IMR-90 (cell line): ENCODE data around the gene SPRED2. TPM values are rescaled to one million over a fixed set of nuclear protein-coding genes. Genes with fewer than 3 reads are reported as not detected.

ENCODE experiments used
- ATAC-seq: fragments of 200-7000 bp; cut with Tn5 transposase; 2 replicates; pipeline ENCODE4 v1.9.1; 2020; ENCODE audit warnings: low read depth, mild to moderate bottlenecking, moderate library complexity
- BruUV-seq: library from RNA; stranded (reverse); fragments of 400-500 nt; replicated peaks from 2 replicates; lab custom pipeline; 2021; lab: Mats Ljungman, UMichigan
- CTCF ChIA-PET: fragments of 300-600 bp; formaldehyde crosslinking; extraction: SDS; loops from one replicate; lab custom pipeline; 2021; ENCODE audit warnings: antibody characterized with exemption; lab: Yijun Ruan, JAX
- POLR2A ChIA-PET: fragments of 300-600 bp; sonication (Branson Sonifier 250); formaldehyde crosslinking; loops from one replicate; lab custom pipeline; 2022; ENCODE audit warnings: antibody characterized with exemption; ENCODE audit not compliant: unreplicated experiment; lab: Charles Lee
- DNase-seq: peaks from one replicate; pipeline ENCODE4 v3.0.0; 2013
- H2AFZ ChIP-seq: replicated peaks from 2 replicates; pipeline ENCODE3; 2013; ENCODE audit warnings: low read length, mild to moderate bottlenecking; ENCODE audit not compliant: poor library complexity
- H2AK5ac ChIP-seq: 2 replicates; pipeline ENCODE4 v1.6.1; 2013; ENCODE audit warnings: low read depth, low read length, inconsistent platforms
- H2AK9ac ChIP-seq: replicated peaks from 2 replicates; pipeline ENCODE3; 2013; ENCODE audit warnings: mild to moderate bottlenecking, low read depth, low read length, moderate library complexity; ENCODE audit not compliant: poor library complexity
- H2BK120ac ChIP-seq: 2 replicates; pipeline ENCODE4 v1.6.1; 2013; ENCODE audit warnings: low read depth, low read length, inconsistent platforms
- H2BK15ac ChIP-seq: 3 replicates; pipeline ENCODE4 v1.6.1; 2013; ENCODE audit warnings: low read depth, low read length, inconsistent platforms
- H2BK20ac ChIP-seq: 2 replicates; pipeline ENCODE4 v1.6.1; 2013; ENCODE audit warnings: low read depth, mild to moderate bottlenecking, inconsistent platforms, low read length, moderate library complexity
- H2BK5ac ChIP-seq: 2 replicates; pipeline ENCODE4 v1.6.1; 2013; ENCODE audit warnings: mild to moderate bottlenecking, low read depth, low read length, inconsistent platforms; ENCODE audit not compliant: poor library complexity, severe bottlenecking
- H3K14ac ChIP-seq: replicated peaks from 2 replicates; pipeline ENCODE4 v1.6.1; 2013; ENCODE audit warnings: low read depth, low read length, inconsistent platforms
- H3K18ac ChIP-seq: 2 replicates; pipeline ENCODE4 v1.6.1; 2013; ENCODE audit warnings: low read depth, low read length, control low read depth
- H3K23ac ChIP-seq: 2 replicates; pipeline ENCODE4 v1.6.1; 2013; ENCODE audit warnings: low read depth, low read length, inconsistent platforms
- H3K27ac ChIP-seq: 2 replicates; pipeline ENCODE4 v1.5.1; 2013; ENCODE audit warnings: mild to moderate bottlenecking, control low read depth, low read length; ENCODE audit not compliant: insufficient read depth
- H3K27me3 ChIP-seq: 2 replicates; pipeline ENCODE4 v1.6.1; 2013; ENCODE audit warnings: low read length; ENCODE audit not compliant: control insufficient read depth, insufficient read depth
- H3K36me3 ChIP-seq: 2 replicates; pipeline ENCODE4 v1.6.1; 2013; ENCODE audit warnings: low read length, mixed read lengths; ENCODE audit not compliant: control insufficient read depth, insufficient read depth
- H3K4ac ChIP-seq: 2 replicates; pipeline ENCODE4 v1.6.1; 2013; ENCODE audit warnings: low read depth, low read length, inconsistent platforms
- H3K4me1 ChIP-seq: 2 replicates; pipeline ENCODE4 v1.6.1; 2013; ENCODE audit warnings: low read length, mixed read lengths; ENCODE audit not compliant: control insufficient read depth, insufficient read depth
- H3K4me2 ChIP-seq: 2 replicates; pipeline ENCODE4 v1.6.1; 2013; ENCODE audit warnings: low read depth, mild to moderate bottlenecking, control low read depth, low read length, moderate library complexity
- H3K4me3 ChIP-seq: 2 replicates; pipeline ENCODE4 v1.5.1; 2013; ENCODE audit warnings: low read depth, mild to moderate bottlenecking, control low read depth, low read length, moderate library complexity; ENCODE audit not compliant: insufficient read depth
- H3K56ac ChIP-seq: 2 replicates; pipeline ENCODE4 v1.6.1; 2013; ENCODE audit warnings: low read length, inconsistent platforms; ENCODE audit not compliant: insufficient read depth; ENCODE audit errors: extremely low read depth
- H3K79me1 ChIP-seq, 2 experiments: 2 replicates each; pipeline ENCODE4 v1.6.1; 2013; ENCODE audit warnings: low read length in 2 of 2, inconsistent platforms in 1 of 2, low read depth in 1 of 2
- H3K9ac ChIP-seq: 2 replicates; pipeline ENCODE4 v1.6.1; 2013; ENCODE audit warnings: low read depth, low read length, control low read depth
- H3K9me1 ChIP-seq: 2 replicates; pipeline ENCODE4 v1.6.1; 2013; ENCODE audit warnings: low read length, inconsistent platforms; ENCODE audit not compliant: insufficient read depth
- H3K9me3 ChIP-seq: 2 replicates; pipeline ENCODE4 v1.6.1; 2013; ENCODE audit warnings: low read length; ENCODE audit not compliant: control insufficient read depth, insufficient read depth
- H4K20me1 ChIP-seq: 2 replicates; pipeline ENCODE4 v1.6.1; 2013; ENCODE audit warnings: low read length, inconsistent platforms; ENCODE audit not compliant: insufficient read depth
- H4K5ac ChIP-seq: 2 replicates; pipeline ENCODE4 v1.6.1; 2013; ENCODE audit warnings: mild to moderate bottlenecking, low read depth, low read length, control low read depth
- H4K8ac ChIP-seq, 2 experiments: 2 replicates each; pipeline ENCODE4 v1.6.1; 2013; ENCODE audit warnings: low read depth in 2 of 2, low read length in 2 of 2, control low read depth in 1 of 2, inconsistent platforms in 1 of 2
- H4K91ac ChIP-seq: 2 replicates; pipeline ENCODE4 v1.6.1; 2013; ENCODE audit warnings: low read depth, low read length, inconsistent platforms; ENCODE audit not compliant: insufficient read depth
- BHLHE40 ChIP-seq: fragments of 150-350 bp; IDR thresholded peaks from 2 replicates; pipeline ENCODE4 v1.6.1; 2016; ENCODE audit warnings: mild to moderate bottlenecking, low read depth, low read length
- CEBPB ChIP-seq: IDR thresholded peaks from 2 replicates; pipeline ENCODE4 v1.6.1; 2012; ENCODE audit warnings: low read depth, low read length, improper control_type of control experiment
- CHD1 ChIP-seq: IDR thresholded peaks from 2 replicates; pipeline ENCODE4 v1.6.1; 2012; ENCODE audit warnings: low read depth, low read length, improper control_type of control experiment
- CTCF ChIP-seq: conservative IDR thresholded peaks from 2 replicates; pipeline ENCODE4 v1.5.1; 2012; ENCODE audit warnings: mild to moderate bottlenecking, low read depth, low read length, improper control_type of control experiment
- FOS ChIP-seq: fragments of 150-350 bp; IDR thresholded peaks from 2 replicates; pipeline ENCODE4 v1.6.1; 2016; ENCODE audit warnings: low read depth, low read length
- MAFK ChIP-seq: IDR thresholded peaks from 2 replicates; pipeline ENCODE4 v1.6.1; 2012; ENCODE audit warnings: low read depth, low read length, improper control_type of control experiment
- MAZ ChIP-seq: IDR thresholded peaks from 2 replicates; pipeline ENCODE4 v1.6.1; 2012; ENCODE audit warnings: low read depth, mild to moderate bottlenecking, low read length, improper control_type of control experiment, moderate library complexity, borderline replicate concordance
- MXI1 ChIP-seq: IDR thresholded peaks from 2 replicates; pipeline ENCODE4 v1.6.1; 2012; ENCODE audit warnings: low read depth, mild to moderate bottlenecking, low read length, moderate library complexity, borderline replicate concordance
- POLR2A ChIP-seq: IDR thresholded peaks from 2 replicates; pipeline ENCODE4 v1.6.1; 2012; ENCODE audit warnings: mild to moderate bottlenecking, low read depth, low read length
- RAD21 ChIP-seq: IDR thresholded peaks from 2 replicates; pipeline ENCODE4 v1.6.1; 2012; ENCODE audit warnings: low read length, improper control_type of control experiment
- RCOR1 ChIP-seq: IDR thresholded peaks from 2 replicates; pipeline ENCODE4 v1.6.1; 2012; ENCODE audit warnings: mild to moderate bottlenecking, low read length, improper control_type of control experiment; ENCODE audit not compliant: insufficient replicate concordance
- RFX5 ChIP-seq: IDR thresholded peaks from 2 replicates; pipeline ENCODE4 v1.8.0; 2012; ENCODE audit warnings: low read depth, mild to moderate bottlenecking, low read length, moderate library complexity
- SMC3 ChIP-seq: fragments of 150-350 bp; IDR thresholded peaks from 2 replicates; pipeline ENCODE4 v1.6.1; 2016; ENCODE audit warnings: low read depth, mild to moderate bottlenecking, antibody characterized with exemption, low read length, moderate library complexity
- WGBS, 2 experiments: methylation state at CpG; one replicate each; pipeline versions ENCODE4 v1.1.5 to v1.1.7; 2013; ENCODE audit warnings: missing lambda C conversion rate in 2 of 2; ENCODE audit not compliant: insufficient read length in 1 of 2; ENCODE audit errors: extremely low coverage in 2 of 2; 5-methylcytosine and 5-hydroxymethylcytosine counted together
- dilution Hi-C: fragments of 300-500 bp; cut with HindIII; formaldehyde crosslinking; loops from one replicate; pipeline ENCODE4 v1.14.3; 2018; ENCODE audit warnings: low sequenced_read_pairs; ENCODE audit not compliant: unreplicated experiment
- in situ Hi-C: fragments of 300-500 bp; cut with MboI; formaldehyde crosslinking; loops from 3 replicates; pipeline ENCODE4 v1.14.3; 2019; ENCODE audit warnings: low sequenced_read_pairs, inconsistent platforms, mixed read lengths
- intact Hi-C: fragments of 100-400 bp; cut with micrococcal nuclease; formaldehyde crosslinking; loops from 2 replicates; pipeline ENCODE4 v1.10.0; 2022
- polyA plus RNA-seq, 3 experiments: library from polyadenylated mRNA; depleted of rRNA; stranded (reverse); fragments of >200 nt; gene quantifications; 2 replicates each; pipeline ENCODE4 v1.2.3, GENCODE V29; 2012; ENCODE audit warnings: low replicate concordance in 1 of 3
- total RNA-seq: library from RNA; depleted of rRNA; stranded (reverse); fragments of >200 nt; gene quantifications from 2 replicates; pipeline ENCODE4 v1.2.3, GENCODE V29; 2012
- TF ChIP-seq, protein P1 (sequence below): fragments of 150-350 bp; IDR thresholded peaks from 2 replicates; pipeline ENCODE4 v1.6.1; 2017; ENCODE audit warnings: mild to moderate bottlenecking, antibody characterized with exemption, low read length, low read depth
- TF ChIP-seq, protein P2 (sequence below): fragments of 150-350 bp; IDR thresholded peaks from 2 replicates; pipeline ENCODE4 v1.6.1; 2016; ENCODE audit warnings: low read depth, mild to moderate bottlenecking, low read length, moderate library complexity, borderline replicate concordance

The SPRED2 gene
- total and polyA plus RNA-seq, 2 of the 4 experiments (the other 2 are of a cell fraction): 4.8 to 18.7 TPM

- no peak overlapping the region for H3K56ac ChIP-seq
- WGBS, 2 experiments: no CpG with 5 or more reads among the region's 1 CpG
- H3K79me1 ChIP-seq: peaks cover 65 to 83% of the 10 kb centered on the region in 2 experiments
- H4K20me1 ChIP-seq: peaks cover 89% of the 10 kb centered on the region
- no peak overlapping the region for H3K27ac ChIP-seq
- no TSS peak for BruUV-seq
- H4K5ac ChIP-seq: no peak overlapping the region
- H3K4me2 ChIP-seq: no peak overlapping the region
- DNase-seq (no peak), ATAC-seq (no peak)
- in situ Hi-C loops (no loop called here), dilution Hi-C loops (no loop called here), intact Hi-C loops (no loop called here)
- no peak overlapping the region for H3K18ac ChIP-seq
- H3K4me3 ChIP-seq: no peak overlapping the region
- H2AK5ac ChIP-seq: no peak overlapping the region
- no peaks in the 10 kb centered on the region for H3K36me3 ChIP-seq
- no peak for TF ChIP-seq BHLHE40
- TF ChIP-seq, protein P1, sequence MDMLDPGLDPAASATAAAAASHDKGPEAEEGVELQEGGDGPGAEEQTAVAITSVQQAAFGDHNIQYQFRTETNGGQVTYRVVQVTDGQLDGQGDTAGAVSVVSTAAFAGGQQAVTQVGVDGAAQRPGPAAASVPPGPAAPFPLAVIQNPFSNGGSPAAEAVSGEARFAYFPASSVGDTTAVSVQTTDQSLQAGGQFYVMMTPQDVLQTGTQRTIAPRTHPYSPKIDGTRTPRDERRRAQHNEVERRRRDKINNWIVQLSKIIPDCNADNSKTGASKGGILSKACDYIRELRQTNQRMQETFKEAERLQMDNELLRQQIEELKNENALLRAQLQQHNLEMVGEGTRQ: no peak
- TF ChIP-seq POLR2A: no peak
- no peak for TF ChIP-seq SMC3
- TF ChIP-seq RAD21: no peak
- TF ChIP-seq, protein P2, sequence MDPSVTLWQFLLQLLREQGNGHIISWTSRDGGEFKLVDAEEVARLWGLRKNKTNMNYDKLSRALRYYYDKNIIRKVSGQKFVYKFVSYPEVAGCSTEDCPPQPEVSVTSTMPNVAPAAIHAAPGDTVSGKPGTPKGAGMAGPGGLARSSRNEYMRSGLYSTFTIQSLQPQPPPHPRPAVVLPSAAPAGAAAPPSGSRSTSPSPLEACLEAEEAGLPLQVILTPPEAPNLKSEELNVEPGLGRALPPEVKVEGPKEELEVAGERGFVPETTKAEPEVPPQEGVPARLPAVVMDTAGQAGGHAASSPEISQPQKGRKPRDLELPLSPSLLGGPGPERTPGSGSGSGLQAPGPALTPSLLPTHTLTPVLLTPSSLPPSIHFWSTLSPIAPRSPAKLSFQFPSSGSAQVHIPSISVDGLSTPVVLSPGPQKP: no peak
- no peak for TF ChIP-seq FOS
- TF ChIP-seq MAFK: no peak
- no peak for TF ChIP-seq MXI1
- TF ChIP-seq RFX5: no peak
- no peak for TF ChIP-seq RCOR1
- TF ChIP-seq CTCF: no peak
- TF ChIP-seq CHD1: no peak
- no peak for TF ChIP-seq CEBPB
- no peak for TF ChIP-seq MAZ
- H2AK9ac ChIP-seq: no peak overlapping the region
- H4K91ac ChIP-seq: no peak overlapping the region
- no peaks in the 10 kb centered on the region for H3K9me3 ChIP-seq
- H4K8ac ChIP-seq: no peak overlapping the region
- no peak overlapping the region for H3K4ac ChIP-seq
- no peak overlapping the region for H2BK5ac ChIP-seq
- POLR2A ChIA-PET: no interaction called here
- no peak overlapping the region for H2BK15ac ChIP-seq
- H2BK20ac ChIP-seq: no peak overlapping the region
- H3K27me3 ChIP-seq: no peaks in the 10 kb centered on the region
- H3K9ac ChIP-seq: no peak overlapping the region
- H2BK120ac ChIP-seq: no peak overlapping the region
- CTCF ChIA-PET: interaction anchor here (0.7 kb wide), 2 partner anchors 10 to 121 kb away, joined by 4 read pairs; no protein-coding TSS in a partner anchor
- H2AFZ ChIP-seq: no peak overlapping the region
- H3K4me1 ChIP-seq: peaks cover 10% of the 10 kb centered on the region
- peaks cover 29% of the 10 kb centered on the region for H3K9me1 ChIP-seq
- H3K14ac ChIP-seq: no peak overlapping the region
- H3K23ac ChIP-seq: no peak overlapping the region
Measured at GRCh38 chr2:65415091-65415490, 17.3 kb downstream of the SPRED2 start.
